AG04450 (cell line): ENCODE data around the gene ATG4D. TPM values are rescaled to one million over a fixed set of nuclear protein-coding genes. Genes with fewer than 3 reads are reported as not detected.

Source experiments
- CTCF ChIA-PET: fragments of 300-600, 350-600 bp; formaldehyde crosslinking; extraction: SDS; loops from one replicate; lab custom pipeline; 2022; ENCODE audit warnings: antibody characterized with exemption, inconsistent platforms; lab: Charles Lee
- POLR2A ChIA-PET: fragments of 350-600 bp; formaldehyde crosslinking; extraction: SDS; loops from one replicate; lab custom pipeline; 2021; ENCODE audit warnings: antibody characterized with exemption, inconsistent platforms; lab: Yijun Ruan, JAX
- DNase-seq: peaks from one replicate; pipeline ENCODE4 v3.0.0-alpha.2; 2011; ENCODE audit warnings: low read depth, low spot score
- H3K27ac ChIP-seq: one replicate; pipeline ENCODE4 v1.5.1; 2012; ENCODE audit warnings: low read depth, low read length, control low read depth
- H3K27me3 ChIP-seq: one replicate; pipeline ENCODE4 v1.6.0; 2012; ENCODE audit warnings: low read length; ENCODE audit not compliant: control insufficient read depth, insufficient read depth
- H3K4me3 ChIP-seq: 2 replicates; pipeline ENCODE4 v1.5.1; 2011; ENCODE audit warnings: mild to moderate bottlenecking, low read depth, low read length, control low read depth
- H3K9me3 ChIP-seq: 2 replicates; pipeline ENCODE4 v1.5.1; 2012; ENCODE audit warnings: low read length; ENCODE audit not compliant: control insufficient read depth, insufficient read depth
- polyA plus RNA-seq: library from polyadenylated mRNA; depleted of rRNA; stranded (reverse); fragments of >200 nt; gene quantifications from 2 replicates; pipeline ENCODE4 v1.2.3, GENCODE V29; 2011
- TF ChIP-seq, protein P1 (sequence below): IDR thresholded peaks from 2 replicates; pipeline ENCODE4 v1.5.1; 2011; ENCODE audit warnings: low read depth, low read length, control low read depth, inconsistent platforms

Gene ATG4D
- polyA plus RNA-seq, 1 experiment, result 4.6 TPM

DNA sequence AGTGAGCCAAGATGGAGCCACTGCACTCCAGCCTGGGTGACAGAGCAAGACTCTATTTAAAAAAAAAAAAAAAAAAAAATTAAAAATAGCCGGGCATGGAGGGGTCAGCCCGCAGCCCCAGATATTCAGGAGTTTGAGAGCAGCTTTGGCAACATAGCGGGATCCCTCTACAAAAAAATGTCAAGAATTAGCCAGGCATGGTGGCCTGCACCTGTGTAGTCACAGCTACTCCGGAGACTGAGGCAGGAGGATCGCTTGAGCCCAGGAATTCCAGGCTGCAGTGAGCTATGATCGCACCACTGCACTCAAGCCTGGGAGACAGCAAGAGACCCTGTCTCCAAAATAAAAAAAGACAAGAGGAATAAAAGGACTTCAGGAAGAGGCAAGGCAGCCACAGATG lies 42.7 kb downstream of the ATG4D start:
- no peak for DNase-seq
- ChIA-PET CTCF (interaction anchor here (0.7 to 2.1 kb wide), 2 partner anchors 9 to 57 kb away, joined by 3 to 13 read pairs; no protein-coding TSS in a partner anchor), POLR2A (interaction anchor here (0.5 kb wide), 1 partner anchor 358 kb away, joined by 5 read pairs; no protein-coding TSS in a partner anchor)
- no peak overlapping the region for H3K4me3 ChIP-seq
- no peak overlapping the region for H3K27ac ChIP-seq
- peaks cover 28% of the 10 kb centered on the region for H3K27me3 ChIP-seq
- peaks cover 4% of the 10 kb centered on the region; the same call in 1 of the 2 replicates for H3K9me3 ChIP-seq
- TF ChIP-seq, protein P1, sequence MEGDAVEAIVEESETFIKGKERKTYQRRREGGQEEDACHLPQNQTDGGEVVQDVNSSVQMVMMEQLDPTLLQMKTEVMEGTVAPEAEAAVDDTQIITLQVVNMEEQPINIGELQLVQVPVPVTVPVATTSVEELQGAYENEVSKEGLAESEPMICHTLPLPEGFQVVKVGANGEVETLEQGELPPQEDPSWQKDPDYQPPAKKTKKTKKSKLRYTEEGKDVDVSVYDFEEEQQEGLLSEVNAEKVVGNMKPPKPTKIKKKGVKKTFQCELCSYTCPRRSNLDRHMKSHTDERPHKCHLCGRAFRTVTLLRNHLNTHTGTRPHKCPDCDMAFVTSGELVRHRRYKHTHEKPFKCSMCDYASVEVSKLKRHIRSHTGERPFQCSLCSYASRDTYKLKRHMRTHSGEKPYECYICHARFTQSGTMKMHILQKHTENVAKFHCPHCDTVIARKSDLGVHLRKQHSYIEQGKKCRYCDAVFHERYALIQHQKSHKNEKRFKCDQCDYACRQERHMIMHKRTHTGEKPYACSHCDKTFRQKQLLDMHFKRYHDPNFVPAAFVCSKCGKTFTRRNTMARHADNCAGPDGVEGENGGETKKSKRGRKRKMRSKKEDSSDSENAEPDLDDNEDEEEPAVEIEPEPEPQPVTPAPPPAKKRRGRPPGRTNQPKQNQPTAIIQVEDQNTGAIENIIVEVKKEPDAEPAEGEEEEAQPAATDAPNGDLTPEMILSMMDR, result no peak

DNA sequence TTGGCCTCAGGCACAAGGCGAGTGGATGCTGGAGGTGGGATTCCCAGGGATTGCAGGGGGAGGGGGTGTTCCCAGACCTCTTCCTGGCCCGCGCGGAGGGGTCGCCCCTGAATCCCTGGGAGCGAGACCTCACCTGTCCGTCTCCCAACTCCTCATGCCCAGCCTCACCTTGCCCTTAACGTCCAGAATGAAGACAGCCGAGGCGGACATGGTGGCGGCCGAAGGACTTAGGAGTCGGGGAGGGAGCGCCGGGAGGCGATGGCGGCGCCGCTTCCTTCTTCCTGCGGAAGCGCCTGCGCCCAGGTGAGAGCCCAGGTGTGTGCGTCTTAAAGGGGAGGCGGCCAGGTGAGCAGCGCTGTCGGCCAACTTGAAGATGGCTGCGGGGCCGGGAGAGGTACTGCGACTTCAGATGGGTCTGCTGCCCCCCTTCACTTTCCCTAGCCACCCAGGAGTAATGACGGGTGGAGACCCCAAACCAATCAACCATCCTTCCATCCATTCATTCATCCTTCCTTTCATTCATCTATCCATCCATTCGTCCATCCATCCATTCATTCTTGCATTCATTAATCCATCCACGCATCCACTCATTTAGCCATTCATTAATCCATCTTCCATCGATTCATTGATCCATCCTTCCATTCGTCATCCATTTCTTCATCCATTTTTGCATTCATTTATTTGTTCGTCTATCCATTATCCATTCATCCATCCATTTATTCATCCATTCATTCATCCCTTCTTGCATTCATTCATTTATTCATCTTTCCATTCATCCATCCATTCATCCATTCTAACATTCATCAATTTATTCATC lies 43.5 kb downstream of the ATG4D start, which contains the start of gene AP1M2:
AP1M2 (minus strand) TSS at position 291 of the 817 bp plus-strand sequence; CDS start at position 210, 81 bp downstream.
- H3K4me3 ChIP-seq, result no peak within 1 kb of the TSS
- no peak for DNase-seq
- peaks cover 4% of the 10 kb centered on the region; the same call in 1 of the 2 replicates for H3K9me3 ChIP-seq
- no peak within 1 kb of the TSS for H3K27ac ChIP-seq
- POLR2A ChIA-PET, result no interaction called here
- CTCF ChIA-PET, result interaction anchor here (0.7 kb wide), 1 partner anchor 8 kb away, joined by 3 read pairs; no protein-coding TSS in a partner anchor
- TF ChIP-seq, protein P1, result no peak
- H3K27me3 ChIP-seq, result peaks cover 28% of the 10 kb centered on the region

DNA sequence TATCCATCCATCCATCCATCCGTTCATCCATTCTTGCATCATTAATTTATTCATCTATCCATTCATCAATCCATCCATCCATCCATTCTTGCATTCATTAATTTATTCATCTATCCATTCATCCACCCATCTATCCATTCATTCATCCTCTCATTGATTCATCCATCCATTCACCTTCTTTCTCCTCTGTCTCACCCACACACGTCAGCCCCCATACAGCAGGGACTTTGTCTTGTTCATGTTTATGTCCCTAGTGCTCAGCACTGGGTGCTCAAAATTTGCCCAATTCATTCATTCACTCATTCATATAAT lies 44.1 kb downstream of the ATG4D start:
- Histone ChIP-seq H3K27me3 (peaks cover 28% of the 10 kb centered on the region), H3K9me3 (peaks cover 4% of the 10 kb centered on the region; the same call in 1 of the 2 replicates), H3K27ac (no peak overlapping the region), H3K4me3 (no peak overlapping the region)
- TF ChIP-seq, protein P1, result no peak
- POLR2A ChIA-PET, result no interaction called here
- DNase-seq, result no peak
- CTCF ChIA-PET, result no interaction called here

DNA sequence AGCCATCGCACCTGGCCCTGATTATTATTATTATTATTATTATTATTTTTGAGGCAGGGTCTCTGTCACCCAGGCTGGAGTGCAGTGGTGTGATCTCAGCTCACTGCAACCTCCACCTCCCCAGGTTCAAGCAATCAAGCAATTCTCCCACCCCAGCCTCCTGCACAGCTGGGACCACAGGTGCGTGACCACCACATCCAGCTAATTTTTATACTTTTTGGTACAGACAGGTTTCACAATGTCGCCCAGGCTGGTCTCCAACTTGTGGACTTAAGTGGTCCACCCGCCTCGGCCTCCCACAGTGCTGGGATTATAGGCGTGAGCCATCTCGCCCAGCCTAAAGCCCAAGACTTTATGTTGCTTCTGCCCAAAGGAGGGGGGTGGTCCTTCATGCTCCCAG lies 49.4 kb downstream of the ATG4D start:
- Histone ChIP-seq H3K4me3 (no peak overlapping the region), H3K27ac (no peak overlapping the region), H3K9me3 (no peaks in the 10 kb centered on the region), H3K27me3 (peaks cover 6% of the 10 kb centered on the region)
- TF ChIP-seq, protein P1, result no peak
- ChIA-PET CTCF (interaction anchor here (1.6 kb wide), 1 partner anchor 106 kb away, joined by 3 read pairs; no protein-coding TSS in a partner anchor), POLR2A (no interaction called here)
- no peak for DNase-seq
